ENCODE data around the gene P2RX1.

DNA sequence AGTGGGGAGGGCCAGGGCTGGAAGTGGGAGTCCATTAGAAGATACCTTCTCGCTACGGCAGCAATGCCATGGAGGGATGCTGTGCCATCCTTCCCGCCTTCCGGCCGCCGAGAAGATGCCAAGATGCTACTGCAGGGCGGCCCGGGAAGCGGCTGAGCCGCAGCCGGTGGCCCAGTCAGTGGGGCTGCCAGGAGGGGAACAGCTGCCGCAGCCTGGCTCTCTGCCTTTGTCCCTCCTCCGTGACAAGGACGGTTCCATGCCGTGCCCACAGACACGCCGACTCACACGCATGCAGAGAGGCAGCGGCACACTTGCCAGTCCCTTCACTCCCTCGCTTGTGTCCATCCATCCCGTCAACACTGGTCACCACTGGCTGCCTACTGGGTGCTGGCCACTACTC is 50.0 kb downstream of the P2RX1 start:
- TF ChIP-seq, protein P1, sequence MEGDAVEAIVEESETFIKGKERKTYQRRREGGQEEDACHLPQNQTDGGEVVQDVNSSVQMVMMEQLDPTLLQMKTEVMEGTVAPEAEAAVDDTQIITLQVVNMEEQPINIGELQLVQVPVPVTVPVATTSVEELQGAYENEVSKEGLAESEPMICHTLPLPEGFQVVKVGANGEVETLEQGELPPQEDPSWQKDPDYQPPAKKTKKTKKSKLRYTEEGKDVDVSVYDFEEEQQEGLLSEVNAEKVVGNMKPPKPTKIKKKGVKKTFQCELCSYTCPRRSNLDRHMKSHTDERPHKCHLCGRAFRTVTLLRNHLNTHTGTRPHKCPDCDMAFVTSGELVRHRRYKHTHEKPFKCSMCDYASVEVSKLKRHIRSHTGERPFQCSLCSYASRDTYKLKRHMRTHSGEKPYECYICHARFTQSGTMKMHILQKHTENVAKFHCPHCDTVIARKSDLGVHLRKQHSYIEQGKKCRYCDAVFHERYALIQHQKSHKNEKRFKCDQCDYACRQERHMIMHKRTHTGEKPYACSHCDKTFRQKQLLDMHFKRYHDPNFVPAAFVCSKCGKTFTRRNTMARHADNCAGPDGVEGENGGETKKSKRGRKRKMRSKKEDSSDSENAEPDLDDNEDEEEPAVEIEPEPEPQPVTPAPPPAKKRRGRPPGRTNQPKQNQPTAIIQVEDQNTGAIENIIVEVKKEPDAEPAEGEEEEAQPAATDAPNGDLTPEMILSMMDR (IDR thresholded peaks at IDR 0.05): no peak
- TF ChIP-seq EZH2 (IDR thresholded peaks at IDR 0.05; ENCODE audit: borderline replicate concordance, insufficient read depth, low read depth, low read length, poor library complexity, severe bottlenecking): no peak
